ENCODE measurements around the gene MMUT.
"Not testable (repeated sequence)": the region's sequence is repeated elsewhere in the genome, so short reads cannot be mapped to it uniquely, and the experiment has no call there.

The MMUT gene

DNA sequence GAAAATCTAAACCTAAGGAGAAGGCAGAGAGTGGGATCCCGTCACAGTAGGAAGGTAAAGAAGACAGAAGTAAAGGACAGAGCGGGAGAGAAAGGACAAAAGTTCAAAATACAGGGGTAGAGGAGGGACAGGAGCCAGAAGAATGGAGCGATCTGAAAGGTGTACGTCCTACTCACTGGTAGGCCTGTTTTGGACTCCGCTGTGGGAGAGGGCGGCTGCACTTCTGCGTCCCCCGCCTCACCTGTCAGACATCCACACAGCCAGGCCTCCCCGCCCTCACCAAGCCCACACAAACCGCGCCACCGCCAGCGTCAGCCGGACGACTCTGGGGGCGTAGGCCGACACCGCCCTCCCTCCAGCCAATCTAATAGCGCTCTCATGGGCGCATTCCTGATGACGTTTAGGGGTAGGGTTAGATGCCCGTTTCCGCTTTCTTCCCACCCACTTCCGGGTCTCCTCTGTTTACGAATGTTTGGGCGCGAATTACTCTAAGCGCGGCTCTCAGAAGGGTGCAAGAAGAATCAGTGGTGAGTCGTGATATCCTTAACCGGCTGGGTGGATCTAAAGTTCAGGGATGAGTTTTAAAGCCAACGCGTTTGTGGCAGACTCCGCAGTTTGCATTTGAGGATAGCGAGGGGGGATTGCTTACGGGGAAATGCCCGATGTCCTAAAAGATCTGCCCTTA is at the start of gene MMUT, which contains the start of gene CENPQ:
TSS of gene MMUT (minus strand) at position 327 of the 685 bp plus-strand sequence. CDS start 3,787 bp downstream, outside the sequence.
TSS of gene CENPQ (plus strand) at position 444 of the 685 bp plus-strand sequence. CDS start 6,807 bp downstream, outside the sequence.
- DNase-seq (ENCODE audit: low spot score), result peak; percentile 60

DNA sequence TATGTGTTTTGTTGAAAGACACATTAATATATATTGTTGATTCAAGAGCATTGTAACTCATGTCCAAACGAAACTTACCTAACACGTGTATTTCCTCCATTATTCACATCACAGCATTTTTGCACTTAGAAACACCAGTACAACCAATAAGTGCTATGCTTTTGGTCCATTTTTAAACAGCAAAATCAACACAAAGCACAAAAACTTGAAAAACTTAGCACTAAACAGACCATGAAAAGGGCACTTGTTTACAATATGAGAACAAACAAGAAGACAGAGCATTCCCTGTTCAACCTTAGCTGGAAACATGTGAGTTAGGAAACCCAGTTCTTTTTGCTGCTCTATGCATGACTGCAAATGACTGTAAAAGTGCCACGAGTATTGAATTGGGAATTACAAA is 46.3 kb upstream of the MMUT start:
- DNase-seq (ENCODE audit: low spot score), result no peak

DNA sequence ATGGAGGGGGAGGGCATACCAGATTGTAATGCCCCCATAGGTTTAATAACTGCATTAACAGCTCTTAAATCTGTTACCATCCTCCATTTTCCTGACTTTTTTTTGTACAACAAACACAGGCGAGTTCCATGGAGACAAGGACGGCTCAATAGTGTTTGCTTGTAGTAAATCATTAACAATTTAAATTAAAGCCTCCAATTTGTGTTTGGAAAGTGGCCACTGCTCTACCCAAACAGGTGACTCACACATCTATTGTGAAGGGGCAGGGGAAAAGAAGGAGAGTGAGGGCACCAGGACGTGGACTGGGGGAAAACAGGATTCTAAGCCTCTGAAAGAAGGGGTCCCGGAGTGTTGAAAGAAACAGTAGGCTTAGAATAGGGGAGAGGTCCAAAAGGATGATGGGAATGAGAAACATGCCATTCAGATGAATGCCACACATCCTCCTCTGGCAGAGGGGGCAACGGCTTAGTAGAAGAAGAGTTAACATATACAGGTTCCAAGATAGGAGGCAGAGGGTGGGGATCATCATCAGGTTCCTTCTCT is 43.6 kb upstream of the MMUT start:
- no peak for DNase-seq (ENCODE audit: low spot score)

DNA sequence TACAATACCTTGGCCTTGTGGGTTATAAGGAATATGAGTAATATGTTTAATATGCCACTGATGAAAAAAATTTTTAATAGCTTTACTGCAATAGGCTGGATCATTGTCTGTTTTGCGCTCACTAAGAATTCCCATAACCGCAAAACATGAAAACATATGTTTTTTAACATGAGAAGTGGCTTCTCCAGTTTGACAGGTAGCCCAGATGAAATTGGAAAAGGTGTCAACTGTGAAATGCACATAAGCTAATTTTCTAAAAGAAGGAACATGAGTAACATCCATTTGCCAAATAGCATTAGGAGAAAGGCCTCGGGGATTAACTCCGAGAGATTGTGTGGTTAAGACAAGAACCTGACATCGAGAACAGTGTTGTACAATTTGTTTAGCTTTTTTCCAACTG is 41.6 kb upstream of the MMUT start:
- no peak for DNase-seq (ENCODE audit: low spot score)

DNA sequence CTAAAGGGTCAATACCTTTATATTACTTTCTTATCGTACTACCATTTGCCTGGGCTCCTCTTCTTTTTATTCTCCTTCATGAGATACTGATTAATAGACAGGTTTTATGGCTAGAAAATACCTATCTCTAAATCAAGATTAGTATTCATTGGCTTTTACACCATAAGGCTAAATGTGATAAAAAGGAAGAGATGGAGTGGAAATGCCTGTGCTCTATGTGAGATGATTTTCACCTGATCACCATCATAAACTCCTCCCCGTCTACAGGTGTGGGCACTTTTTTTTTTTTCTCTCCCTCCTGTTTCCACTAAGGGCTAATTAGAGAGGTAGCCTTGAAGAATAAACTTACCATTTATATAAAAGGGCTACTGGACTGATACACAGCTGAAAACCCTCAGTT is 36.6 kb upstream of the MMUT start, which contains the start of gene GLYATL3:
TSS of gene GLYATL3 (plus strand) at position 301 of the 400 bp plus-strand sequence. CDS start 12,068 bp downstream, outside the sequence.
- no peak for DNase-seq (ENCODE audit: low spot score)

DNA sequence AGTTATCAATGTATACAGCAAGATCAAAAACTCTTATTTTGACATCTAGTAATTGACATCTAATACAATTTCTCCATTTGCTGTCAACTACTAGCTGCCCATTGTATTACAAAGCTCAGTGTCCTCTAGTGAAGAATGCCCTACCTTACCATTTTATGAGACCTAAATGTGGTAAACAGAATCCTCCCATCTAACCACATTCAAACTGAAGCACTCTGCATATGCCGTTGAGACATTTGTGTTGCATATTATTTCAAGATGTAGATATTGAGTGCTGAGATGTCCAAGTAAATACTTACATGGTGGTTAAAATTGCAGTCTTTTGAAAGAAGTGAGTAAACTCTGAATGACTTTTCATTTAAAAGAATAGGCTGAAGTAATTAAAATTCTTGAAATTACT is 36.1 kb upstream of the MMUT start:
- DNase-seq (ENCODE audit: low spot score), result no peak

DNA sequence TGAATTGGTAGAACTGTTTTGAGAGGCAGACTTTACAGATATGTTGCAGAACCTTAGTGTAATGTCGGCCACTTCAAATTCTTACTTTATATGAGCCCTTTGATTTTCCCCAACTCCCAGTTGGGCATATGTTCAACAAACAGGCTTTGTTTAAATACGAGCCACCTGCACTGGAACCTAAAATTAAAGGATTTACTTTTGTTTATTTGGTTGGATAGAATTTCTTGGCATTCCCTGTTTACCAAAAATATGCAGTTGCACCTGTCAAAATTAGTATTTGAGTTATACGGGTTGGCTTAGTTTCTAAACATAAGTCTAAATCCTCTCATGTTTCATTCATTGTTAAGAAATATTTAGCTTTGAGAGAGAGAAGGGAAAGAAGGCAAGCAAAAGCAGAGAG is 34.3 kb upstream of the MMUT start:
- no peak for DNase-seq (ENCODE audit: low spot score)

DNA sequence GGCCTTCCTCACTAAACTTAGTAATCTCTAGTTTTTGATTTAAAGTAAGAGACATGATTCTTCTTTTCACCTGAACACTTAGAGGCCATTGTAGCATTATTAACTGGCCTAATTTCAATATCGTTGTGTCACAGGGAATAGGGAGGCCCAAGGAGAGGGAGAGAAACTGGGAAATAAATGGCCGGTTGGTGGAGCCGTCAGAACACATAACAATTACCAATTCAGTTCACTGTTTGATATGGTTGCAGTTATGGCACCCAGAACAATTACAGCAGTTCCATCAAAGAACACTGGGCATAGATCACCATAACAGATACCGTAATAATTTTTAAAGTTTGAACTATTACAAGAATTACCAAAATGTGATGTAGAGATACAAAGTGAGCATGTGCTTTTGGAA is 27.6 kb upstream of the MMUT start:
- DNase-seq (ENCODE audit: low spot score), result no peak

DNA sequence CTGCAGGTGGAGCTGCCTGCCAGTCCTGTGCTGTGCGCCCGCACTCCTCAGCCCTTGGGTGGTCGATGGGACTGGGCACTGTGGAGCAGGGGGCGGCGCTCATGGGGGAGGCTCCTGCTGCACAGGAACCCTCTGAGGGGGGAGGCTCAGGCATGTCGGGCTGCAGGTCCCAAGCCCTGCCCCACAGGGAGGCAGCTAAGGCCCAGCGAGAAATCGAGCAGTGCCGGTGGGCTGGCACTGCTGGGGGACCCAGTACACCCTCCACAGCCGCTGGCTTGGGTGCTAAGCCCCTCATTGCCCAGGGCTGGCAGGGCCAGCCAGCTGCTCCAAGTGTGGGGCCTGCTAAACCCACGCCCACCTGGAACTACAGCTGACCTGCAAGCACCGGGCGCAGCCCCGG is 20.3 kb upstream of the MMUT start:
- not testable (repeated sequence) for DNase-seq (ENCODE audit: low spot score)

DNA sequence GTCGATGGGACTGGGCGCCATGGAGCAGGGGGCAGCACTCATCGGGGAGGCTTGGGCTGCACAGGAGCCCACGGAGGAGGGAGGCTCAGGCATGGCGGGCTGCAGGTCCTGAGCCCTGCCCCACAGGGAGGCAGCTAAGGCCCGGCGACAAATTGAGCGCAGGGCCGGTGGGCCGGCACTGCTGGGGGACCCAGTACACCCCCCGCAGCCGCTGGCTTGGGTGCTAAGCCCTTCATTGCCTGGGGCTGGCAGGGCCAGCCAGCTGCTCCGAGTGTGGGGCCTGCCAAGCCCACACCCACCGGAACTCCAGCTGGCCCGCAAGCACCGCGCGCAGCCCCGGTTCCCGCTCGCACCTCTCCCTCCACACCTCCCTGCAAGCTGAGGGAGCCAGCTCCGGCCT is 18.8 kb upstream of the MMUT start:
- not testable (repeated sequence) for DNase-seq (ENCODE audit: low spot score)

DNA sequence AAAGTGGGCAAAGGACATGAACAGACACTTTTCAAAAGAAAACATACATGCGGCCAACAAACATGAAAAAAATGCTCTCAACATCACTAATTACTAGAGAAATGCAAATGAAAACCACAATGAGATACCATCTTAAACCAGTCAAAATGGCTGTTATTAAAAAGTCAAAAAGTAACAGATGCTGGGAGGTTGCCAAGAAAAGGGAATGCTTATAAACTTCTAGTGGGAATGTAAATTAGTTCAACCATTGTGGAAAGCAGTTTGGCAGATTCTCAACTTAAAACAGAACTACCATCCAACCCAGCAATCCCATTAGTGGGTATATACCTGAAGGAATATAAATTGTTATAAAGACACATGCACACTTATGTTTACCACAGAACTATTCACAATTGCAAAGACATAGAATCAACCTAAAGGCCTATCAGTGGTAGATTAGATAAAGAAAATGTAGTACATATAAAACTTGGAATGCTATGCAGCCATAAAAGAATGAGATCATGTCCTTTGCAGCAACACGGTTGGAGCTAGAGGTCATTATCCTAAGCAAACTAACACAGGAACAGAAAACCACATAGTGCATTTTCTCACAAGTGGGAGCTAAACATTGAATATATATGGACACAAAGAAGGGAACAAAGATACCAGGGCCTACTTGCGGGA is 16.4 kb upstream of the MMUT start:
- no peak for DNase-seq (ENCODE audit: low spot score)

DNA sequence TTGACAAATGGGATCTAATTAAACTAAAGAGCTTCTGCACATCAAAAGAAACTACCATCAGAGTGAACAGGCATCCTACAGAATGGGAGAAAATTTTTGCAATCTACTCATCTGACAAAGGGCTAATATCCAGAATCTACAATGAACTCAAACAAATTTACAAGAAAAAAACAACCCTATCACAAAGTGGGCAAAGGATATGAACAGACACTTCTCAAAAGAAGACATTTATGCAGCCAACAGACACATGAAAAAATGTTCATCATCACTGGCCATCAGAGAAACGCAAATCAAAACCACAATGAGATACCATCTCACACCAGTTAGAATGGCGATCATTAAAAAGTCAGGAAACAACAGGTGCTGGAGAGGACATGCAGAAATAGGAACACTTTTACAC is 13.5 kb upstream of the MMUT start:
- not testable (repeated sequence) for DNase-seq (ENCODE audit: low spot score)

DNA sequence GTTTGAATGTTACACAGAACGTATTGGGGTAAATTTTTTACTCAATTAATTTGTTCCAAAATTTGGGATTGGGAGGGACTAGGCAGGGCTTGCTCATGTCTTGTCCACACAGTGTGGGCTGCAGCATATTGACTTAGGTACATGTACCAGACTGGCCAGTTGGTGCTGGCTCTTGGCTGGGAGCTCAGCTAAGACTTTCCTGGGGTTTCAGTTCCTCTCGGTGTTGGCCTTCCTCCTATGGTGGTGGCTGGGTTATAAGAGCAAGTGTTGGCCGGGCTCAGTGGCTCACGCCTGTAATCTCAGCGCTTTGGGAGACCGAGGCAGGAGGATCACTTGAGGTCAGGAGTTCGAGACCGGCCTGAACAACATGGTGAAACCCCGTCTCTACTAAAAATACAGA is 5.0 kb upstream of the MMUT start:
- DNase-seq (ENCODE audit: low spot score), result no peak

DNA sequence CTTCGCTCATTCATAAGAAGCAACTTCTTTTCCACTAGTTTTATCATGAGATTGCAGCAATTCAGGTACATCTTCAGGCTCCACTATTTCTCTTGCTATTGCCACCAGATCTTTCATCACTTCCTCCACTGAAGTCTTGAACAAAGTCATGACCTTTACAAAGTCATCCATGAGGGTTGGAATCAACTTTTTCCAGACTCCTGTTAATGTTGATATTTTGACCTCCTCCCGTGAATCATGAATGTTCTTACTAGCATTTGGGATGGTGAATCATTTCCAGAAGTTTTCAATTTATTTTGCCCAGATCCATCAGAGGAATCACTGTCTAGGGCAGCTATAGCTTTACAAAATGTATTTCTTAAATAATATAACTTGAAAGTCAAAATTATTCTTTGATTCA is 1.6 kb upstream of the MMUT start:
- no peak for DNase-seq (ENCODE audit: low spot score)

DNA sequence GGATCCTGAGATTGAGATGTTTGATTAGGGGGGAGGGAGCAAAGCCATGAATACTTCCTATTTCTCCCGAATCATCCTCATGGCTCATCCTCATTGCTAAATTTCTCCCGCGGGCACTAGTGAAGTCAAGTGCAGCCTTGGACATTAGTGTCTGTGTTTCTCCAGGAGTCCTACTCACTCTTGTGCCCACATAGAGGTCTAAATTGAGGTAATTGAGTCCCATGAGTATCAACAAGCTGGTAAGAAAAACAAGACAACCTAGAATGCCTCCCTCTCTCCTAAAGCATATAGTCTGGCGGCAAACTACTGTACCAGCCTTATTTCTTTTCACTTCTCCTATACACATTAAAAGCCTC is 537 bp upstream of the MMUT start:
- DNase-seq (ENCODE audit: low spot score), result peak; percentile 10

DNA sequence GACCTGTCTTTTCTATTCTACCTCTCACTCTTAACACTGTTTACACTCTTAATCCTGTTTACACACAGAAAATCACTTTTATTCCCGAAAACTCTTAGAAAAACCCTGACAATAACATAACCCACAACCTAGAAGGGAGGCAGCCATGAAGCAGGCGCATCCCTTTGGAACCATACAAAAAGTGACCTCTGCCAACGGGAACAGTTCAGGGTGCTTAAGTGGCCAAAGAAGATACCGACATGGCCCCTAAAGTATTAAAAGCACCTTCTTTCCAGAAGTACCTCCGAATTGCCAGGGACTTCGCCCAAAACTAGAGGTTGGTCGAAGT is 490 bp downstream of the MMUT start:
- DNase-seq (ENCODE audit: low spot score), result no peak

DNA sequence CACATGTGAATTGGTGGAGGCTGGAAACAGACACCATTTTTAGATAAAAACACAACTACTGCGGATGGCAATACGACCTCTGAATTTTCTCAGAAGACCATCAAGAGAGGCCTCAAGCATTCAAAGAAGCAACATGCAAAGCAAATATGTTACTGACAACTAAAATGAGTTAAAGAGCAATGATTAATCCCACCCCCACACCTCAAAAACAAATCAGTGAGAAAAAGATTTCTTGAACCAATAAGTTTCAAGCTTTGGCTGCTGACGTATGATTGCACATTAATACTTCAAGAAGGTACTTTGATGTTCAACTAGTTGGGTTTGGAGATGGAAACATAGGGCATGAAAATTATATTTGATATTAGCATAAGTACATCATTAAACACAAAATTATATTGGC is 982 bp downstream of the MMUT start:
- DNase-seq (ENCODE audit: low spot score), result no peak

DNA sequence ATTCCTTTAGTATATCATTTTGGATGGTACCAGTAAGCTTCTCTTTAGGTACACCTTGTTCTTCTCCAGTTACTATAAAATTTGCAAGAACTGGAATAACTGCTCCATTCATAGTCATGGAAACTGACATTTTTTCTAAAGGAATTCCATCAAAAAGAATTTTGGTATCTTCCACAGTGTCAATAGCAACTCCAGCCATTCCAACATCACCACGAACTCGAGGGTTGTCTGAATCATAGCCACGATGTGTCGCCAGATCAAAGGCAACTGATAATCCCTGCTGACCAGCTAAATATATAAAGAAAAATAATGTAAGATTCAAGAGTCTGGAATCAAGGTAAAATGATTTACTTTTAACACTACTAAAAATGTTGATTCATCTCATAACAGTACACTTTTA is 5.3 kb downstream of the MMUT start:
- no peak for DNase-seq (ENCODE audit: low spot score)

DNA sequence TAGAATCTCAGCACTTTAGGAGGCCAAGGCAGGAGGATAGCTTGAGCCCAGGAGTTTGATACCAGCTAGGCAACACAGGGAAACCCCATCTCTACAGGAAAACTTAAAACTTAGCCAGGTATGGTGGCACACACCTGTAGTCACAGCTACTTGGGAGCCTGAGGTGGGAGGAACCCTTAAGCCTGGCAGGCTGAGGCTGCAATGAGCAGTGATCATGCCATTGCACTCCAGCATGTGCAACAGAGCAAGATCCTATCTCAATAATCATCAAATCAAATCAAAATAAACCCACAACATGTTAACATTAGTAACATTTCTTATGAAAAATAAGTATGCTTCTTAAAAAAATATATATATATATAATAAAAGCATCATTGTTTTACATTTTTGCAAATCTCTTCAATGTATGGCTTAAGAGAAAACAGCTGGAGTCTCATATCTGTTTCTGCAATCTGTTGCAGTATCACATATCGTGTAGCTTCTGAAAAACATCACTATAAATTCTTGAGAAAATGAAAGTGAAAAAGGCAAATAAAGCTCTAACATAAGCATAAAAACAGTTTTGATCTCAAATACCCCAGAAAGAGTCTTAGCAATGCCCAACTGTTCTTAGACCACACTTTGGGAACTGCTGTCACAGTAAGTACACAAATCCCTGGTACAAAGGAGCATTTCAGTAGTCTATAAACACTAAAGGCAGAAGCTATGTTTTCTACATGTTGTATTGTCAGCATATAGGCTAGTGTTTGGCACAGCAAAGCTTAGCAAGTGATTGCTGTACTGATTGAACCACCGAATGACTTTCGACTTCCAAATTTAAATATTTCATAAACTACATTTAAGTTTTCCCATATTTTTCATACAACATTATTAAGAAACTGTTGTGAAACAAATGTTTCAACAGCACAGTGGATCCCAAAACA is 8.0 kb downstream of the MMUT start:
- no peak for DNase-seq (ENCODE audit: low spot score)

DNA sequence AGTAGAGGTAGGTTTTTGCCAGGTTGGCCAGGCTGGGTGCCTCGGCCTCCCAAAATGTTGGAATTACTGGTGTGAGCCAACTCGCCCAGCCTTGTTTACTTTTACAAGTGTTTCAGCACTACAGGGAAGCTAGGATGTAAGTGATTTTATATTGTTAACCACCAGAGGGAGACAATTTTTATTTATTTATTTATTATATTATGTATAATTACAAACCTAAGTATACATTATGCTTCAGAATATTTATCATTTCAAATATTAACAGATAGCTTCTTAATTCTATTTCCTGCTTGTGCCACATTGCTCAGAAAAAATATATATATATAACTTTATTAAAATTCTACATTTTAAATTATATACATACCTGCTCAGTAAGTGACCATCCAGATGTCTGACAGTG is 9.8 kb downstream of the MMUT start:
- no peak for DNase-seq (ENCODE audit: low spot score)

DNA sequence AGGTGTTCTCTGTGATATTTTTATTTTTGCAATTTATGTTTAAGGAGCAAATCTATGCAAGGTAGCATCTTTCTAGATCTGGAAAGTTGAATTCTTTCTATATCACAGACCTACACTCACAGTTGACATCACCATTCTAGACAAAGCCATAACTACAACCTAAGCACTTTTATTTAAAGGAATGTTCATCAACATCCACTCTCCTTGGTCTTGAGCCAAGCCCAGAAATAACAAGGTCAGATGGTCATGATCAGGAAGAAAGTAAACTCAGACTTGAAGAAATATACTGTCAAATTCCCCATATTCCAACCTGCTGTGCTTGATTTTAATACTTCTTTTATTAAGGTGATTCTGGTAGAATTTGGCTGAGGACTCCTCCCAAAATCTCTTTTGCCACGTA is 32.2 kb downstream of the MMUT start:
- no peak for DNase-seq (ENCODE audit: low spot score)

DNA sequence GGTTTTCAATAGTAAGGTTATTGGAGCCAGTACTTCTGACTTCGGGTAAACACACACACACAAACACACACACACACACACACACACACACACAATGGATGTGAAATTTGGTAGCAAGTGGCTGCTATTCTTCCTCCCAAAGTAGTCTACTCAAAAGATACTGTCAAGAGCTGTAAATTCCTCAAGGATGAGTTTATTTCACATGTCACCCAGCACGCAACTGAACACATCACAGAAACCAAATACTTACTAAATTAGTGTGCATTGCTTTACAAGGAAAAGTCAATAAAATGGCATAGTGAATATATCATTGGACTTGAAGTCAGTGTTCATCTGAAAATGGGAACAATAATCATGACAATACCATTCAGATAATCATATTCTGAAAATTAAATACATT is 32.9 kb downstream of the MMUT start:
- DNase-seq (ENCODE audit: low spot score), result no peak

DNA sequence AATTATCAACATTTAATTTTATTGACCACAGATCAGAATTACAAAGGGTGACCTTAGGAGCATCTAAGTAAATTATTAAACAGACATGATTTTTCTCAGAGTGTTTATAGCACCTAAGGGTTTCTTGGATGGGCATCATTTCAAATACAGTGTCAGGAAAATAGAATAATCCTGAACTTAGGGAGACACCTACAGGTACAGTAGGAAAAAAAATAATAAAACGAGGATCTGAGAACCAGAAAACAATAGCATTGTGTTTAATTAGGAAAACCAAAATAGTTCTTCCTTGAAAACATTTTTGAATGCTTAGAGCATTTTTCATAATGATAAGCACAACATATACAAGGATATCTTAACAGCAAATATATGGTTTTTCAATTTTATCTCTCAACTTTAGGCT is 39.2 kb downstream of the MMUT start:
- DNase-seq (ENCODE audit: low spot score), result no peak

All from HuH-7.5 (cell line).